Measurements from ENCODE around the gene CHADL.

DNA sequence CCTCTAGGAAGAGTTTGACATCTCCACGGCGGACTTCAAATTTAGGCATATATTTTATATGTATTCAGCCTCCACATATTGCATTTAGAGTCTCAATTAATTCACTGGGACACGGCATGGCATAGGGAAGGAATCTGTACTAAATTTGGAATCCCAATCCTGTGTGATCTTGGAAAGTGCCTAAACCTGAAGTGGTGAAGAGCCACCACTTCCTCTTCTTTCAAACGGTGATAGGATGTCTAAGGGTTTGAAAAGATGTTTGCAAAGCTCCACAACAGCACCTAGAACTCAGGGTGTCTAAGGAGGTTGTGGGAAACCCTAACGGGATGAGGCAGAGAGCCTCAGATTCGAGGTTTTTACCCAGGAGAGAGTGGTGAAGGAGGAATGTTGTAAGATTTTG is 36.7 kb downstream of the CHADL start:
- TF ChIP-seq, protein P1, sequence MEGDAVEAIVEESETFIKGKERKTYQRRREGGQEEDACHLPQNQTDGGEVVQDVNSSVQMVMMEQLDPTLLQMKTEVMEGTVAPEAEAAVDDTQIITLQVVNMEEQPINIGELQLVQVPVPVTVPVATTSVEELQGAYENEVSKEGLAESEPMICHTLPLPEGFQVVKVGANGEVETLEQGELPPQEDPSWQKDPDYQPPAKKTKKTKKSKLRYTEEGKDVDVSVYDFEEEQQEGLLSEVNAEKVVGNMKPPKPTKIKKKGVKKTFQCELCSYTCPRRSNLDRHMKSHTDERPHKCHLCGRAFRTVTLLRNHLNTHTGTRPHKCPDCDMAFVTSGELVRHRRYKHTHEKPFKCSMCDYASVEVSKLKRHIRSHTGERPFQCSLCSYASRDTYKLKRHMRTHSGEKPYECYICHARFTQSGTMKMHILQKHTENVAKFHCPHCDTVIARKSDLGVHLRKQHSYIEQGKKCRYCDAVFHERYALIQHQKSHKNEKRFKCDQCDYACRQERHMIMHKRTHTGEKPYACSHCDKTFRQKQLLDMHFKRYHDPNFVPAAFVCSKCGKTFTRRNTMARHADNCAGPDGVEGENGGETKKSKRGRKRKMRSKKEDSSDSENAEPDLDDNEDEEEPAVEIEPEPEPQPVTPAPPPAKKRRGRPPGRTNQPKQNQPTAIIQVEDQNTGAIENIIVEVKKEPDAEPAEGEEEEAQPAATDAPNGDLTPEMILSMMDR (IDR thresholded peaks at IDR 0.05) = no peak
- TF ChIP-seq POLR2A (IDR thresholded peaks at IDR 0.05) = no peak

All from adrenal gland (tissue), 5 donors.